HEK293T (cell line): Measurements from ENCODE around the gene TMEM121.

Experiments
- ARNT ChIP-seq: fragments of 450-650 bp; IDR thresholded peaks from 2 replicates; pipeline ENCODE4 v1.6.1; 2017; ENCODE audit warnings: mild to moderate bottlenecking
- BHLHE40 ChIP-seq: fragments of 450-650 bp; IDR thresholded peaks from 2 replicates; pipeline ENCODE4 v1.6.1; 2016; ENCODE audit warnings: mild to moderate bottlenecking, moderate library complexity, borderline replicate concordance
- ELF4 ChIP-seq: fragments of 450-650 bp; IDR thresholded peaks from 2 replicates; pipeline ENCODE4 v1.6.1; 2017; ENCODE audit warnings: antibody characterized with exemption
- FOXA1 ChIP-seq: fragments of 450-650 bp; IDR thresholded peaks from 2 replicates; pipeline ENCODE4 v1.6.1; 2016; ENCODE audit warnings: mild to moderate bottlenecking
- HDGF ChIP-seq: fragments of 450-650 bp; IDR thresholded peaks from 2 replicates; pipeline ENCODE4 v1.6.1; 2017; ENCODE audit warnings: antibody characterized with exemption, borderline replicate concordance
- L3MBTL2 ChIP-seq: fragments of 450-650 bp; conservative IDR thresholded peaks from 2 replicates; pipeline ENCODE4 v1.6.1; 2016; ENCODE audit warnings: mild to moderate bottlenecking
- LEF1 ChIP-seq: fragments of 450-650 bp; IDR thresholded peaks from 2 replicates; pipeline ENCODE4 v1.6.1; 2017; ENCODE audit warnings: mild to moderate bottlenecking, borderline replicate concordance
- NFRKB ChIP-seq: fragments of 450-650 bp; IDR thresholded peaks from 2 replicates; pipeline ENCODE4 v1.6.1; 2016; ENCODE audit warnings: mild to moderate bottlenecking, moderate library complexity
- SP1 ChIP-seq: fragments of 450-650 bp; IDR thresholded peaks from 2 replicates; pipeline ENCODE4 v1.6.1; 2017
- SUZ12 ChIP-seq: fragments of 450-650 bp; IDR thresholded peaks from 2 replicates; pipeline ENCODE4 v1.6.1; 2016; ENCODE audit warnings: mild to moderate bottlenecking
- TARDBP ChIP-seq: fragments of 450-650 bp; IDR thresholded peaks from 2 replicates; pipeline ENCODE4 v1.6.1; 2016
- ZNF384 ChIP-seq: fragments of 450-650 bp; IDR thresholded peaks from 2 replicates; pipeline ENCODE4 v1.6.1; 2016
- TF ChIP-seq, protein P1 (sequence below): fragments of 450-650 bp; IDR thresholded peaks from 2 replicates; pipeline ENCODE4 v1.6.1; 2016

DNA sequence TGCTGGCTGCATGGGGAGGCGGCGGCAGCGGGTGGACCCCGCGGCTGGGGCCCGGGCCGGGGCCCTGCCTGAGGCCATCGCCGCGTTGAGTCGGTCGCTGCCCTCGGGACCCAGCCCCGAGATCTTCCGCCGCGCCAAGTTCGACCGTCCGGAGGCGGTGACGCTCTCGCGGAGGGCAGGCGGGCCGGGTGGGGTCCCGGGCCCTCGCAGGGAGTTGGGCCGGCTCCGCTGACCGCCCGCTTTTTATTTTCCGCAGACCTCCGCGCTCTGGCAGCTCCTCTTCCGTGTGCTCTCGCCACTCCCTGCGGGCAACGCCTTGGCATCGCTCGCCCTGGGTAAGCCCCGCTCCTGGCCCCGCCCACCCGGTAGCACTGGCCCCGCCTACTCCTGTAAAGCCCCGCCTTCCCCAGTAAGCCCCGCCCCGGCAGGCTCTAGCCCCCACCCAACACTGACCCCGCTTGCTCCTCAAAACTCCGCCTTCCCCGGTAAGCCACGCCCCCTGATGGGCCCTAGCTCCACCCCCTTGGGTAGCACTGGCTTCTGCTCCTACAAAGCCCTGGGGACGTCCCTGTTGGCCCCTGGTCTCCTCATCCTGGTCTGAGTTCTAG is 34.9 kb upstream of the TMEM121 start:
- TF ChIP-seq NFRKB (no peak), HDGF (no peak), SUZ12 (no peak), SP1 (no peak), ELF4 (no peak), TARDBP (no peak), FOXA1 (no peak), L3MBTL2 (no peak), LEF1 (no peak), ZNF384 (no peak), ARNT (no peak), BHLHE40 (no peak)
- TF ChIP-seq, protein P1, sequence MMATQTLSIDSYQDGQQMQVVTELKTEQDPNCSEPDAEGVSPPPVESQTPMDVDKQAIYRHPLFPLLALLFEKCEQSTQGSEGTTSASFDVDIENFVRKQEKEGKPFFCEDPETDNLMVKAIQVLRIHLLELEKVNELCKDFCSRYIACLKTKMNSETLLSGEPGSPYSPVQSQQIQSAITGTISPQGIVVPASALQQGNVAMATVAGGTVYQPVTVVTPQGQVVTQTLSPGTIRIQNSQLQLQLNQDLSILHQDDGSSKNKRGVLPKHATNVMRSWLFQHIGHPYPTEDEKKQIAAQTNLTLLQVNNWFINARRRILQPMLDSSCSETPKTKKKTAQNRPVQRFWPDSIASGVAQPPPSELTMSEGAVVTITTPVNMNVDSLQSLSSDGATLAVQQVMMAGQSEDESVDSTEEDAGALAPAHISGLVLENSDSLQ = no peak
